Measurements from ENCODE around the gene PACRG. TPM values are rescaled to one million over a fixed set of nuclear protein-coding genes. Genes with fewer than 3 reads are reported as not detected.

PACRG gene
- total RNA-seq, 5 donors from 2014 or later (not counting 1 experiment from before 2014, with no cell fraction given): 0.20 to 3.0 (median 1.2) TPM; not detected in 1

- Mint-ChIP-seq H3K4me3 (no peak overlapping the region), H3K4me1 (peaks cover 8 to 11% (median 9%) of the 10 kb centered on the region in 3 donors), H3K27ac (no peak overlapping the region), H3K27me3 (peaks cover 15 to 19% of the 10 kb centered on the region in 2 donors), H3K36me3 (no peaks in the 10 kb centered on the region), H3K9me3 (no peaks in the 10 kb centered on the region)
- ChIA-PET CTCF (no interaction called here), POLR2A (no interaction called here)
- Histone ChIP-seq H3K9me3 (no peaks in the 10 kb centered on the region), H3K4me3 (ENCODE audit: control insufficient read depth in 1 of 2, extremely low read depth in 1 of 2, low read length in 1 of 2) (no peak overlapping the region), H3K27me3 (replicated peaks in 1 of 2; ENCODE audit: control insufficient read depth in 2 of 2, extremely low read depth in 1 of 2, insufficient read depth in 2 of 2, low read length in 1 of 2) (peaks cover 0 to 35% of the 10 kb centered on the region in 2 experiments), H3K36me3 (ENCODE audit: control insufficient read depth in 2 of 2, extremely low read depth in 1 of 2, insufficient read depth in 1 of 2, low read length in 1 of 2) (no peaks in the 10 kb centered on the region), H3K27ac (ENCODE audit: low read length) (no peak overlapping the region), H3K4me1 (ENCODE audit: control insufficient read depth in 1 of 2, extremely low read depth in 1 of 2, insufficient read depth in 2 of 2, low read length in 2 of 2) (peaks cover 0 to 11% of the 10 kb centered on the region in 2 experiments)
- no peak for ATAC-seq (replicated peaks in 1 of 4)
- no peak for DNase-seq
- WGBS (ENCODE audit: insufficient coverage): 89% methylated on average over 8 of the region's 8 CpGs
Observed at GRCh38 chr6:163263196-163263595, 535.4 kb downstream of the PACRG start.

- DNase-seq: no peak
- peaks cover 0 to 11% of the 10 kb centered on the region in 2 experiments for H3K4me1 ChIP-seq (ENCODE audit: control insufficient read depth in 1 of 2, extremely low read depth in 1 of 2, insufficient read depth in 2 of 2, low read length in 2 of 2)
- no peak overlapping the region for H3K4me3 ChIP-seq (ENCODE audit: control insufficient read depth in 1 of 2, extremely low read depth in 1 of 2, low read length in 1 of 2)
- peaks cover 8 to 11% (median 9%) of the 10 kb centered on the region in 3 donors for H3K4me1 Mint-ChIP-seq
- no peaks in the 10 kb centered on the region for H3K36me3 ChIP-seq (ENCODE audit: control insufficient read depth in 2 of 2, extremely low read depth in 1 of 2, insufficient read depth in 1 of 2, low read length in 1 of 2)
- no peaks in the 10 kb centered on the region for H3K36me3 Mint-ChIP-seq
- H3K27ac ChIP-seq (ENCODE audit: low read length): no peak overlapping the region
- H3K27ac Mint-ChIP-seq: no peak overlapping the region
- no peaks in the 10 kb centered on the region for H3K9me3 ChIP-seq
- no peaks in the 10 kb centered on the region for H3K9me3 Mint-ChIP-seq
- H3K4me3 Mint-ChIP-seq: no peak overlapping the region
- WGBS (ENCODE audit: insufficient coverage): 98% methylated on average over 10 of the region's 13 CpGs
- POLR2A ChIA-PET: no interaction called here
- peaks cover 15 to 16% of the 10 kb centered on the region in 2 donors for H3K27me3 Mint-ChIP-seq
- peaks cover 0 to 35% of the 10 kb centered on the region in 2 experiments for H3K27me3 ChIP-seq (replicated peaks in 1 of 2; ENCODE audit: control insufficient read depth in 2 of 2, extremely low read depth in 1 of 2, insufficient read depth in 2 of 2, low read length in 1 of 2)
- no peak for ATAC-seq (replicated peaks in 1 of 4)
- CTCF ChIA-PET: no interaction called here
Observed at GRCh38 chr6:163263998-163264661, 536.4 kb downstream of the PACRG start.

- ChIA-PET CTCF (no interaction called here), POLR2A (no interaction called here)
- DNase-seq (no peak), ATAC-seq (replicated peaks in 1 of 4) (no peak)
- Histone ChIP-seq H3K4me3 (ENCODE audit: control insufficient read depth in 1 of 2, extremely low read depth in 1 of 2, low read length in 1 of 2) (no peak overlapping the region), H3K27ac (ENCODE audit: low read length) (no peak overlapping the region), H3K36me3 (ENCODE audit: control insufficient read depth in 2 of 2, extremely low read depth in 1 of 2, insufficient read depth in 1 of 2, low read length in 1 of 2) (no peaks in the 10 kb centered on the region), H3K4me1 (ENCODE audit: control insufficient read depth in 1 of 2, extremely low read depth in 1 of 2, insufficient read depth in 2 of 2, low read length in 2 of 2) (peaks cover 0 to 11% of the 10 kb centered on the region in 2 experiments), H3K9me3 (no peaks in the 10 kb centered on the region), H3K27me3 (replicated peaks in 1 of 2; ENCODE audit: control insufficient read depth in 2 of 2, extremely low read depth in 1 of 2, insufficient read depth in 2 of 2, low read length in 1 of 2) (peaks cover 0 to 30% of the 10 kb centered on the region in 2 experiments)
- peaks cover 8 to 11% (median 9%) of the 10 kb centered on the region in 3 donors for H3K4me1 Mint-ChIP-seq
- H3K9me3 Mint-ChIP-seq: no peaks in the 10 kb centered on the region
- whole genome bisulfite sequencing (ENCODE audit: insufficient coverage): 86% methylated on average over 6 of the region's 6 CpGs
- peaks cover 10 to 15% of the 10 kb centered on the region in 2 donors for H3K27me3 Mint-ChIP-seq
- H3K4me3 Mint-ChIP-seq: no peak overlapping the region
- no peak overlapping the region for H3K27ac Mint-ChIP-seq
- H3K36me3 Mint-ChIP-seq: no peaks in the 10 kb centered on the region
Observed at GRCh38 chr6:163264662-163265035, 536.9 kb downstream of the PACRG start.

GRCh38 chr6:163281634-163282033 lies 553.9 kb downstream of the PACRG start:
- H3K9me3 Mint-ChIP-seq: no peaks in the 10 kb centered on the region
- ATAC-seq (replicated peaks in 1 of 4): no peak

GRCh38 chr6:163282672-163283071 lies 554.9 kb downstream of the PACRG start:
- no peaks in the 10 kb centered on the region for H3K9me3 Mint-ChIP-seq
- ChIA-PET CTCF (no interaction called here), POLR2A (no interaction called here)
- no peaks in the 10 kb centered on the region for H3K36me3 ChIP-seq (ENCODE audit: control insufficient read depth in 2 of 2, extremely low read depth in 1 of 2, insufficient read depth in 1 of 2, low read length in 1 of 2)
- no peaks in the 10 kb centered on the region for H3K4me1 ChIP-seq (ENCODE audit: control insufficient read depth in 1 of 2, extremely low read depth in 1 of 2, insufficient read depth in 2 of 2, low read length in 2 of 2)
- H3K9me3 ChIP-seq: no peaks in the 10 kb centered on the region
- no peaks in the 10 kb centered on the region for H3K36me3 Mint-ChIP-seq
- H3K27ac ChIP-seq (ENCODE audit: low read length): no peak overlapping the region
- DNase-seq (no peak), ATAC-seq (replicated peaks in 1 of 4) (no peak)
- no peak overlapping the region for H3K4me3 Mint-ChIP-seq
- H3K27me3 Mint-ChIP-seq: peaks cover 11 to 13% of the 10 kb centered on the region in 2 donors
- no peak overlapping the region for H3K27ac Mint-ChIP-seq
- H3K4me1 Mint-ChIP-seq: no peaks in the 10 kb centered on the region
- no peak overlapping the region for H3K4me3 ChIP-seq (ENCODE audit: control insufficient read depth in 1 of 2, extremely low read depth in 1 of 2, low read length in 1 of 2)
- H3K27me3 ChIP-seq (replicated peaks in 1 of 2; ENCODE audit: control insufficient read depth in 2 of 2, extremely low read depth in 1 of 2, insufficient read depth in 2 of 2, low read length in 1 of 2): peaks cover 0 to 20% of the 10 kb centered on the region in 2 experiments

More at GRCh38 chr6:163281634-163282033, 553.9 kb downstream of the PACRG start:
- no peaks in the 10 kb centered on the region for H3K36me3 Mint-ChIP-seq
- ChIA-PET POLR2A (no interaction called here), CTCF (no interaction called here)
- DNase-seq: no peak
- Histone ChIP-seq H3K9me3 (no peaks in the 10 kb centered on the region), H3K4me1 (ENCODE audit: control insufficient read depth in 1 of 2, extremely low read depth in 1 of 2, insufficient read depth in 2 of 2, low read length in 2 of 2) (no peaks in the 10 kb centered on the region), H3K4me3 (ENCODE audit: control insufficient read depth in 1 of 2, extremely low read depth in 1 of 2, low read length in 1 of 2) (no peak overlapping the region), H3K27ac (ENCODE audit: low read length) (no peak overlapping the region), H3K36me3 (ENCODE audit: control insufficient read depth in 2 of 2, extremely low read depth in 1 of 2, insufficient read depth in 1 of 2, low read length in 1 of 2) (no peaks in the 10 kb centered on the region), H3K27me3 (replicated peaks in 1 of 2; ENCODE audit: control insufficient read depth in 2 of 2, extremely low read depth in 1 of 2, insufficient read depth in 2 of 2, low read length in 1 of 2) (peaks cover 0 to 16% of the 10 kb centered on the region in 2 experiments)
- peaks cover 11 to 13% of the 10 kb centered on the region in 2 donors for H3K27me3 Mint-ChIP-seq
- H3K4me1 Mint-ChIP-seq: no peaks in the 10 kb centered on the region
- WGBS (ENCODE audit: insufficient coverage): no CpG with 5 or more reads among the region's 1 CpG
- H3K27ac Mint-ChIP-seq: no peak overlapping the region
- no peak overlapping the region for H3K4me3 Mint-ChIP-seq

GRCh38 chr6:163284151-163284550 lies 556.4 kb downstream of the PACRG start:
- no peak overlapping the region for H3K4me3 Mint-ChIP-seq
- H3K27ac Mint-ChIP-seq: no peak overlapping the region
- no peaks in the 10 kb centered on the region for H3K9me3 Mint-ChIP-seq
- ATAC-seq (replicated peaks in 1 of 4) (no peak), DNase-seq (no peak)
- no peak overlapping the region for H3K27ac ChIP-seq (ENCODE audit: low read length)
- H3K36me3 ChIP-seq (ENCODE audit: control insufficient read depth in 2 of 2, extremely low read depth in 1 of 2, insufficient read depth in 1 of 2, low read length in 1 of 2): no peaks in the 10 kb centered on the region
- no peak overlapping the region for H3K4me3 ChIP-seq (ENCODE audit: control insufficient read depth in 1 of 2, extremely low read depth in 1 of 2, low read length in 1 of 2)
- H3K27me3 ChIP-seq (replicated peaks in 1 of 2; ENCODE audit: control insufficient read depth in 2 of 2, extremely low read depth in 1 of 2, insufficient read depth in 2 of 2, low read length in 1 of 2): peaks cover 0 to 20% of the 10 kb centered on the region in 2 experiments
- H3K4me1 ChIP-seq (ENCODE audit: control insufficient read depth in 1 of 2, extremely low read depth in 1 of 2, insufficient read depth in 2 of 2, low read length in 2 of 2): no peaks in the 10 kb centered on the region
- peaks cover 11 to 13% of the 10 kb centered on the region in 2 donors for H3K27me3 Mint-ChIP-seq
- H3K4me1 Mint-ChIP-seq: no peaks in the 10 kb centered on the region
- H3K9me3 ChIP-seq: no peaks in the 10 kb centered on the region
- CTCF ChIA-PET: interaction anchor here in 1 of 2 donors (0.7 kb wide), 1 partner anchor 35 kb away, joined by 3 read pairs; no protein-coding TSS in a partner anchor
- 73% methylated on average over 4 of the region's 5 CpGs for WGBS (ENCODE audit: insufficient coverage)
- POLR2A ChIA-PET: no interaction called here
- no peaks in the 10 kb centered on the region for H3K36me3 Mint-ChIP-seq
